ENCODE measurements around the gene SLIT1. TPM values are rescaled to one million over a fixed set of nuclear protein-coding genes. Genes with fewer than 3 reads are reported as not detected.

SLIT1 gene
- total RNA-seq, 4 donors from 2014 or later, result 0.35 to 0.49 TPM; not detected in 2

DNA sequence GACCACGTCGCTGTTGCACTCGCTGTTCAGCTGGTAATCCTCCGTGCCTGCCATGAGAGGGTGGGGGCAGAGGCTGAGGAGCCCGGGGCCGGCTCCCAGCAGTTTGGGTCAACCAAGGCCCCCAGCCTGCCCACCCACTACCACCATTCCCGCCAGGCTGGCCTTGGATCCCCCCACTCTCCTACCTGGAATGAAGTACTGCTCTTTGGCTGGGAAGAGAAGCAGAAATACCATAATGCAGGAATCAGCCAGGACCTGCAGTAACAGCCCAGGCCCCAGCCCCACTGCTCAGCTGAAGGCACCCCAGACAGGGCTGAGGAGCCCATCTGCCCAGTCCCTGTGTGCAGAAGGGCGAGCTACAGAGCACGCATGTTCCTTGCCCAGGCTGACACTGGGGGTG, 138.0 kb downstream of the SLIT1 start:
- TF ChIP-seq, protein P1, sequence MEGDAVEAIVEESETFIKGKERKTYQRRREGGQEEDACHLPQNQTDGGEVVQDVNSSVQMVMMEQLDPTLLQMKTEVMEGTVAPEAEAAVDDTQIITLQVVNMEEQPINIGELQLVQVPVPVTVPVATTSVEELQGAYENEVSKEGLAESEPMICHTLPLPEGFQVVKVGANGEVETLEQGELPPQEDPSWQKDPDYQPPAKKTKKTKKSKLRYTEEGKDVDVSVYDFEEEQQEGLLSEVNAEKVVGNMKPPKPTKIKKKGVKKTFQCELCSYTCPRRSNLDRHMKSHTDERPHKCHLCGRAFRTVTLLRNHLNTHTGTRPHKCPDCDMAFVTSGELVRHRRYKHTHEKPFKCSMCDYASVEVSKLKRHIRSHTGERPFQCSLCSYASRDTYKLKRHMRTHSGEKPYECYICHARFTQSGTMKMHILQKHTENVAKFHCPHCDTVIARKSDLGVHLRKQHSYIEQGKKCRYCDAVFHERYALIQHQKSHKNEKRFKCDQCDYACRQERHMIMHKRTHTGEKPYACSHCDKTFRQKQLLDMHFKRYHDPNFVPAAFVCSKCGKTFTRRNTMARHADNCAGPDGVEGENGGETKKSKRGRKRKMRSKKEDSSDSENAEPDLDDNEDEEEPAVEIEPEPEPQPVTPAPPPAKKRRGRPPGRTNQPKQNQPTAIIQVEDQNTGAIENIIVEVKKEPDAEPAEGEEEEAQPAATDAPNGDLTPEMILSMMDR (IDR thresholded peaks at IDR 0.05), result no peak
- TF ChIP-seq POLR2A (IDR thresholded peaks at IDR 0.05), result no peak
- H3K4me3 ChIP-seq, result no peak overlapping the region
- H3K9me3 ChIP-seq, result no peaks in the 10 kb centered on the region
- no peak overlapping the region for H3K27ac ChIP-seq
- H3K4me1 ChIP-seq, result no peaks in the 10 kb centered on the region
- no peak for DNase-seq
- no peaks in the 10 kb centered on the region for H3K27me3 ChIP-seq
- H3K36me3 ChIP-seq, result no peaks in the 10 kb centered on the region
- intact Hi-C loops (cut with DNase I; ENCODE audit: low total_unique reads), result no loop called here

DNA sequence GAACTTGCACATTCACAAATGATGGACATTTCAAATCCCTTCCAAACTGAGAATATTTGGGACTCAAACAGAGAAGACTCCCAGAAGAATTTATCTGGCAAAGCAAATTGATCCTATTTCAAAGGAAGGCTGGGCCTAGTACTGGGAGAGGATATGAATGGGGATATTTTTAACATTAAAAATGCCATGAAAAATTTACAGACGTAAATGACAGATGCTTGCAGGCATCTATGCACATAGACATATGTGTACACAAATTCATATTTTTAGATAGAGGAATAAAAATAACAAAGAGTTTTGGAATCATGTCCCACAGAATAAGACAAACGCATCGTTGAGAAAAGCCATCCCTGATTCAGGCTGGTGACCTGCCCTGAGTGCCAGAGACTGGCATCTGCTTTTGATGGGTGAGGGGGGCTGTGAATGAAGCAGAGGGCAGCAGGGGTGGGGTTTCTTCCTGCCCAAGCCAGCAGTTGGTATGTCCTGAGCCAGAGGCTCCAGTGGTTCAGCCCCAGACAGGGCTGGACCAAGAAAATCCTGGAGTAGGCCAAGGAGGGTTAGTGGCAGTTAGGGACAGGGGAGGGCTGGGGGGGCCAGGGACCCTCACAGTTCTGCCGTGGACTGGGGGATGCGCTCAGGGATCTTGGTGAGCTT, 138.5 kb downstream of the SLIT1 start:
- TF ChIP-seq POLR2A (IDR thresholded peaks at IDR 0.05), result no peak
- TF ChIP-seq, protein P1 (IDR thresholded peaks at IDR 0.05), result no peak
- intact Hi-C loops (cut with DNase I; ENCODE audit: low total_unique reads), result no loop called here
- no peaks in the 10 kb centered on the region for H3K36me3 ChIP-seq
- no peaks in the 10 kb centered on the region for H3K9me3 ChIP-seq
- H3K27ac ChIP-seq, result no peak overlapping the region
- no peaks in the 10 kb centered on the region for H3K4me1 ChIP-seq
- H3K27me3 ChIP-seq, result no peaks in the 10 kb centered on the region
- DNase-seq, result no peak
- H3K4me3 ChIP-seq, result no peak overlapping the region

DNA sequence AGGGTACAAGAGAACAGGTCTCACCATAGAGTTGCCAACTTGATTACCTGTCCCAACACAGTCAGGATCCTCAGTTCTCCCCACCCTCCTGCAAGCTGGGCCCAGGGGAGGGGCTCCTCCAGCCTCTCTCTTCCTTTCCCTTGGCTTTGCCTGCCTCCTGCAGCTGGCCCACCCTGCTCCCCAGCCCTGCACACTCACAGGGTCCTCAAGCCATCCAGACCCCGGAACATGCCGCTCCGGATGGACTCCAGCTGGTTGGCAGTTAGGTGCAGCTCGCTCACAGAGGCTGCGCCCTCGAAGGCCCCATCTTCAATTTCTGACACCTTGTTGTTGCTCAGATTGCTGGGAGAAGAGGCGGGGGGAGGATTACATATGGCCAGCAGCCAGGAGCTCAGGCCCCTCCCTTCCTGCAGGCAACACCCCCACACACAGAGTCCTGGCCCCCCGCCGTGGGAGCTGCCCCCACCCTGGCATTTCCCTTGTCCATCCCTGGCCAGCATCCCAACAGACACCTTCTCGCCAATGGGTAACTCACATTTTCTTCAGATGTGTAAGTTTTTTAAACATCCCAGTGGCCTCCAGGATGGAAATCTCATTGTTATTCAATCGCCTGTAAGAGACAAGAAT, 139.2 kb downstream of the SLIT1 start:
- no peak overlapping the region for H3K27ac ChIP-seq
- H3K4me1 ChIP-seq, result no peaks in the 10 kb centered on the region
- H3K9me3 ChIP-seq, result no peaks in the 10 kb centered on the region
- H3K36me3 ChIP-seq, result no peaks in the 10 kb centered on the region
- H3K27me3 ChIP-seq, result no peaks in the 10 kb centered on the region
- no peak for TF ChIP-seq POLR2A (IDR thresholded peaks at IDR 0.05)
- TF ChIP-seq, protein P1 (IDR thresholded peaks at IDR 0.05), result no peak
- no peak for DNase-seq
- no peak overlapping the region for H3K4me3 ChIP-seq
- intact Hi-C loops (cut with DNase I; ENCODE audit: low total_unique reads), result no loop called here

DNA sequence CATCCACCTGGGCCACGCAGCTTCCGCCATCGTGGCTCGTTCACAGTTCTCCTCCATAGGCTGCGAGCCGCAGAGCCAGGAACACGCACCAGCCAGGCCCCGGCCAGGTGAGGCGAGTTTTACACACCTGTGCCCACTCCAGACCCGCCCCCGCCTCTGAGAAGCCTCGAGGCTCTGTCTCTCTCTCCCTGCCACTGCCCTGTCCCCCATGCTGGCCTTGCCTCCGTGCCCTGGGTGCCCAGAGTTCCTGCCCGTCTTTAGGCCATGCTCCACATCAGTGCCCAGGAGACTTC, 142.2 kb downstream of the SLIT1 start:
- H3K27ac ChIP-seq, result no peak overlapping the region
- H3K9me3 ChIP-seq, result no peaks in the 10 kb centered on the region
- DNase-seq, result no peak
- no peaks in the 10 kb centered on the region for H3K27me3 ChIP-seq
- no peaks in the 10 kb centered on the region for H3K4me1 ChIP-seq
- TF ChIP-seq, protein P1 (IDR thresholded peaks at IDR 0.05), result no peak
- no peak for TF ChIP-seq POLR2A (IDR thresholded peaks at IDR 0.05)
- no peak overlapping the region for H3K4me3 ChIP-seq
- no peaks in the 10 kb centered on the region for H3K36me3 ChIP-seq
- intact Hi-C loops (cut with DNase I; ENCODE audit: low total_unique reads), result no loop called here

DNA sequence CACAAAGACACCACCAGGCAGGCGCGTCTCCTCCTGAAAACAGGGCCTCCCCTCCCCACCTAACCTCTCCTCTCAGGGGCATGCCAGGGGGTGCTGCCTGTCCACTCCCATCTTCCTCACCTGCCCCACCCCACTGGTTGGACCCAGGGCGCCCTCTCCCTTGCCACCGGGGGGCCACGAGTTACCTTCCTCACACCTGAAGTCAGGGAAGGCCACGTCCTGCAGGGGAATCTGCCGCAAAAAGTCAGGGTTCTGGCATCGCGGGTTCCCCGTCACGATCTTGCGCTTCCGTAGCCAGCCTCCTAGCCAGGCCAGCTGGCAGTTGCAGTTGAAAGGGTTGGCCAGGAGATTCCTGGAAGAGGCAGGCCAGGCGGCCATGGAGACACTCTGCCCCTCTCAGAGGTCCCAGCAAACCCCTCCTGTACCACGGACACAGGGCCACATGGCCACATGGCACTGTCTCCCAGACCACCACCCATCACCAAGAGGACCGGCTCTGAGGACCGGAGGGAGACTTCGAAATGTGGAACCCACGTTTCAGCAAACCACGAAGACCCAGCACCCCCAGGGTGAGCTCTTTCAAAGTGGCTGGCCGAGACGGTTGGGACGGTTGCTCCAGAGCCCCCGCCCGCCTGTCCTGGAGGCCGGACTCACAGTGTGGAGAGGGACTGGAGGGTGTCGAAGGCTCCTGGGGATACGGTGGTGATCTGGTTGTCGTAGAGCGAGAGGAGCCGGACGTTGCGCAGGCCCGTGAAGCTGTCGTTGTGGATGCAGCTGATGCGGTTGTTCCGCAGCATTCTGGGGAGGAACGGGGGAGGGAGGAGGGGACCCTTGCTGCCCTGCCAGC, 142.8 kb downstream of the SLIT1 start:
- Histone ChIP-seq H3K27me3 (no peaks in the 10 kb centered on the region), H3K27ac (no peak overlapping the region), H3K4me3 (no peak overlapping the region), H3K4me1 (no peaks in the 10 kb centered on the region), H3K9me3 (no peaks in the 10 kb centered on the region), H3K36me3 (no peaks in the 10 kb centered on the region)
- no peak for TF ChIP-seq POLR2A (IDR thresholded peaks at IDR 0.05)
- TF ChIP-seq, protein P1 (IDR thresholded peaks at IDR 0.05), result no peak
- intact Hi-C loops (cut with DNase I; ENCODE audit: low total_unique reads), result no loop called here
- DNase-seq, result no peak

Measured in uterus (tissue), 4 donors.